HepG2 (cell line): ENCODE measurements around the gene GOT2. TPM values are rescaled to one million over a fixed set of nuclear protein-coding genes. Genes with fewer than 3 reads are reported as not detected.

Experiments
- ATF7 ChIP-seq, 2 experiments: fragments of 450-650 bp in 1 of 2; sonication (generic) in 1 of 2; formaldehyde crosslinking in 1 of 2; IDR thresholded peaks; 2 replicates each; pipeline versions ENCODE4 v1.4.0 to v1.6.1; 2016 to 2020; ENCODE audit warnings: antibody characterized with exemption in 1 of 2, mild to moderate bottlenecking in 1 of 2, missing genetic modification reagents in 1 of 2
- ETV6 ChIP-seq: sonication (generic); formaldehyde crosslinking; conservative IDR thresholded peaks from 2 replicates; pipeline ENCODE4 v1.4.0; 2020; ENCODE audit warnings: missing genetic modification reagents
- FOXO1 ChIP-seq: sonication (generic); formaldehyde crosslinking; IDR thresholded peaks from 2 replicates; pipeline ENCODE4 v1.4.0; 2020; ENCODE audit warnings: missing genetic modification reagents
- HMGXB4 ChIP-seq, 2 experiments: sonication (generic) in 1 of 2; formaldehyde crosslinking in 1 of 2; IDR thresholded peaks; 2 replicates each; pipeline versions ENCODE4 v1.4.0 to v1.6.1; 2018 to 2020; ENCODE audit warnings: missing genetic modification reagents in 2 of 2, borderline replicate concordance in 1 of 2, low read depth in 1 of 2, mild to moderate bottlenecking in 1 of 2, missing biosample characterization in 1 of 2
- IKZF1 ChIP-seq: fragments of 450-650 bp; IDR thresholded peaks from 2 replicates; pipeline ENCODE4 v1.7.1; 2016
- POLR2A ChIP-seq, 2 experiments: IDR thresholded peaks; 2 replicates each; pipeline ENCODE4 v1.6.1; 2011; ENCODE audit warnings: low read depth in 2 of 2, low read length in 2 of 2, mild to moderate bottlenecking in 1 of 2, moderate library complexity in 1 of 2; ENCODE audit not compliant: insufficient read depth in 1 of 2
- SOX13 ChIP-seq, 3 experiments: fragments of 450-650 bp in 1 of 3; sonication (generic) in 1 of 3; formaldehyde crosslinking in 1 of 3; IDR thresholded peaks in 2 of 3; conservative IDR thresholded peaks in 1 of 3; 2 replicates each; pipeline versions ENCODE4 v1.5.0 to v1.6.1; 2016 to 2020; ENCODE audit warnings: antibody characterized with exemption in 1 of 3, mild to moderate bottlenecking in 1 of 3, missing compliant biosample characterization in 1 of 3, missing genetic modification reagents in 1 of 3, moderate library complexity in 1 of 3
- SRSF4 ChIP-seq: fragments of 200-400 bp; formaldehyde crosslinking; IDR thresholded peaks from one replicate; pipeline ENCODE4 v1.6.1; 2018; ENCODE audit warnings: mild to moderate bottlenecking, low read depth, low read length, moderate library complexity; ENCODE audit not compliant: poor library complexity, severe bottlenecking
- TCF7 ChIP-seq: sonication (generic); IDR thresholded peaks from 2 replicates; pipeline ENCODE4 v1.6.1; 2016; ENCODE audit warnings: antibody characterized with exemption, low read depth
- THYN1 ChIP-seq: sonication (generic); formaldehyde crosslinking; IDR thresholded peaks from 2 replicates; pipeline ENCODE4 v1.8.1; 2023; ENCODE audit warnings: low read depth, mild to moderate bottlenecking, moderate library complexity, missing genetic modification reagents, borderline replicate concordance
- ZBTB3 ChIP-seq: sonication (generic); formaldehyde crosslinking; IDR thresholded peaks from 2 replicates; pipeline ENCODE4 v1.4.0; 2020; ENCODE audit warnings: low read depth, mild to moderate bottlenecking, moderate library complexity, missing genetic modification reagents, borderline replicate concordance
- ZFP36L1 ChIP-seq: sonication (generic); formaldehyde crosslinking; IDR thresholded peaks from 2 replicates; pipeline ENCODE4 v1.8.0; 2022; ENCODE audit warnings: mild to moderate bottlenecking, missing genetic modification reagents, moderate library complexity
- ZFY ChIP-seq: sonication (generic); formaldehyde crosslinking; IDR thresholded peaks from 2 replicates; pipeline ENCODE4 v1.4.0; 2020; ENCODE audit warnings: missing genetic modification reagents
- ZNF280D ChIP-seq: sonication (generic); formaldehyde crosslinking; IDR thresholded peaks from 2 replicates; pipeline ENCODE4 v1.5.1; 2020; ENCODE audit warnings: mild to moderate bottlenecking, missing genetic modification reagents
- ZNF501 ChIP-seq: sonication (generic); formaldehyde crosslinking; IDR thresholded peaks from 2 replicates; pipeline ENCODE4 v1.5.1; 2020; ENCODE audit warnings: mild to moderate bottlenecking, moderate library complexity, missing genetic modification reagents
- polyA plus RNA-seq, 8 experiments: library from polyadenylated mRNA; depleted of rRNA in 3 of 8; stranded (reverse) in 7 of 8; unstranded in 1 of 8; fragments of >200 nt; fragmentation: Illumina TruSeq in 4 of 8; extraction: Trizol in 4 of 8; gene quantifications; 2 replicates each; pipeline versions ENCODE4 v1.2.1 to v1.2.3, GENCODE V29; 2011 to 2016; ENCODE audit warnings: low read depth in 4 of 8, missing spikeins in 1 of 8, mixed read lengths in 1 of 8; ENCODE audit not compliant: insufficient read depth in 1 of 8
- total RNA-seq, 5 experiments: library from RNA; depleted of rRNA; stranded (reverse); fragments of >200 nt; fragmentation: Illumina TruSeq; extraction: Trizol; gene quantifications; 2 replicates each; pipeline ENCODE4 v1.2.3, GENCODE V29; 2016; ENCODE audit warnings: low read depth in 1 of 5
- TF ChIP-seq, protein P1 (sequence below): sonication (generic); formaldehyde crosslinking; IDR thresholded peaks from 2 replicates; pipeline ENCODE4 v1.4.0; 2020; ENCODE audit warnings: missing genetic modification reagents, borderline replicate concordance

GOT2 gene
- total and polyA plus RNA-seq, 2 of the 13 experiments (the other 11 are each of a cell fraction or from before 2014, with no cell fraction given): 32.6 to 121 TPM

DNA sequence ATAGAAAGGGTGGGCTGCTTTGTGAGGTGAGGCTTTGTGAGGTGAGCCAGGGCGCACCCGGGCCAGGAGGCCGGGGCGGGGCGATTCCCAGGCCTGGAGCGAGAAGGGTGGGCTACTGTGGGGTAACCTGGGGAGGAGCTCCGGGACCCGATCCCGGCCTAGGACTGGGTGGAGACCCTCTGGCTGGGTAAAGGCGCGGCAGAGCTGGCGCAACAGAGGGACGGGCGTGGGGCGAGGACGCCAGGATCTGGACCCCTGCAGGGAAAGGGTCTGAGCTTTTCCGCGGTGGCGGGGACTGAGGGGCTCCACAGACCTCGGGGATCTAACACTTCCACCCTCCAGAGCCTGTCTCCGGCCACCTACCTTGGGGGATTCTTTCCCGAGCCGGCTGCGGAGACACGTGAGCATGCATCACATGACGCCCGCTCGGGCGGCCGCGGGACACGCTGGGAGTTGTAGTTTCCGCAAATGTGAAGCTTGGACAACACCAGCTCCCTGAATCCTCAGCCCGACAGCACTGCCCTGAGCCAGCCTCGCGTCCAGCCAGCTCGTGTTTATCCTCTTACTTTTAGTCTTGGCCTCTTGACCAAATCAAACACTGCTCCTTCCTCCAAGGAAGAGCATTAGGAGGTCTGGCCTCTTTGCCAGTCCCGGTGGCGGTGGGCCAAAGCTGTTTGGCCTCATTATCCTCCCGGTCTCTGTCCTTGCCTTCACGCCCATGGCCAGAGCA lies 49.6 kb downstream of the GOT2 start, which contains the start of gene SLC38A7 (continued):
- peak; percentile 39 to 69 for TF ChIP-seq HMGXB4 (CRISPR knock-in tag; IDR thresholded peaks at IDR 0.05; ENCODE audit: borderline replicate concordance in 1 of 2, low read depth in 1 of 2)
- TF ChIP-seq TCF7: no peak
- no peak for TF ChIP-seq SRSF4
- TF ChIP-seq ATF7 (IDR thresholded peaks at IDR 0.05): no peak
- no peak for TF ChIP-seq ATF7 (CRISPR knock-in tag; IDR thresholded peaks at IDR 0.05)
- TF ChIP-seq ZNF280D: no peak
- TF ChIP-seq SOX13 (IDR thresholded peaks at IDR 0.05): no peak
- no peak for TF ChIP-seq SOX13 (CRISPR knock-in tag; conservative IDR thresholded peaks at IDR 0.05 in 1 of 2, IDR thresholded peaks at IDR 0.05 in 1 of 2)
- TF ChIP-seq ETV6: no peak
- peak; percentile 81; the same call in 1 of the 2 replicates for TF ChIP-seq ZNF501 (CRISPR knock-in tag)
- TF ChIP-seq POLR2A (IDR thresholded peaks at IDR 0.05; ENCODE audit: insufficient read depth in 1 of 2, low read depth in 2 of 2, low read length in 2 of 2): peak; percentile 66 to 81
- TF ChIP-seq, protein P1, sequence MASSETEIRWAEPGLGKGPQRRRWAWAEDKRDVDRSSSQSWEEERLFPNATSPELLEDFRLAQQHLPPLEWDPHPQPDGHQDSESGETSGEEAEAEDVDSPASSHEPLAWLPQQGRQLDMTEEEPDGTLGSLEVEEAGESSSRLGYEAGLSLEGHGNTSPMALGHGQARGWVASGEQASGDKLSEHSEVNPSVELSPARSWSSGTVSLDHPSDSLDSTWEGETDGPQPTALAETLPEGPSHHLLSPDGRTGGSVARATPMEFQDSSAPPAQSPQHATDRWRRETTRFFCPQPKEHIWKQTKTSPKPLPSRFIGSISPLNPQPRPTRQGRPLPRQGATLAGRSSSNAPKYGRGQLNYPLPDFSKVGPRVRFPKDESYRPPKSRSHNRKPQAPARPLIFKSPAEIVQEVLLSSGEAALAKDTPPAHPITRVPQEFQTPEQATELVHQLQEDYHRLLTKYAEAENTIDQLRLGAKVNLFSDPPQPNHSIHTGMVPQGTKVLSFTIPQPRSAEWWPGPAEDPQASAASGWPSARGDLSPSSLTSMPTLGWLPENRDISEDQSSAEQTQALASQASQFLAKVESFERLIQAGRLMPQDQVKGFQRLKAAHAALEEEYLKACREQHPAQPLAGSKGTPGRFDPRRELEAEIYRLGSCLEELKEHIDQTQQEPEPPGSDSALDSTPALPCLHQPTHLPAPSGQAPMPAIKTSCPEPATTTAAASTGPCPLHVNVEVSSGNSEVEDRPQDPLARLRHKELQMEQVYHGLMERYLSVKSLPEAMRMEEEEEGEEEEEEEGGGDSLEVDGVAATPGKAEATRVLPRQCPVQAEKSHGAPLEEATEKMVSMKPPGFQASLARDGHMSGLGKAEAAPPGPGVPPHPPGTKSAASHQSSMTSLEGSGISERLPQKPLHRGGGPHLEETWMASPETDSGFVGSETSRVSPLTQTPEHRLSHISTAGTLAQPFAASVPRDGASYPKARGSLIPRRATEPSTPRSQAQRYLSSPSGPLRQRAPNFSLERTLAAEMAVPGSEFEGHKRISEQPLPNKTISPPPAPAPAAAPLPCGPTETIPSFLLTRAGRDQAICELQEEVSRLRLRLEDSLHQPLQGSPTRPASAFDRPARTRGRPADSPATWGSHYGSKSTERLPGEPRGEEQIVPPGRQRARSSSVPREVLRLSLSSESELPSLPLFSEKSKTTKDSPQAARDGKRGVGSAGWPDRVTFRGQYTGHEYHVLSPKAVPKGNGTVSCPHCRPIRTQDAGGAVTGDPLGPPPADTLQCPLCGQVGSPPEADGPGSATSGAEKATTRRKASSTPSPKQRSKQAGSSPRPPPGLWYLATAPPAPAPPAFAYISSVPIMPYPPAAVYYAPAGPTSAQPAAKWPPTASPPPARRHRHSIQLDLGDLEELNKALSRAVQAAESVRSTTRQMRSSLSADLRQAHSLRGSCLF (CRISPR knock-in tag): 0 out of 2 replicates have a peak, but pooled peaks have one; percentile 43
- TF ChIP-seq ZFP36L1 (CRISPR knock-in tag): no peak
- TF ChIP-seq ZBTB3: no peak
- no peak; the same call in 1 of the 2 replicates for TF ChIP-seq FOXO1 (CRISPR knock-in tag)
- no peak for TF ChIP-seq IKZF1
- TF ChIP-seq THYN1 (CRISPR knock-in tag): no peak
- TF ChIP-seq ZFY (CRISPR knock-in tag): peak; percentile 92
